ENCODE data around the gene ANG. TPM values are rescaled to one million over a fixed set of nuclear protein-coding genes. Genes with fewer than 3 reads are reported as not detected.

Gene ANG
- total and polyA plus RNA-seq, 10 of the 15 experiments (the other 5 are each of a cell fraction or from before 2014, with no cell fraction given), result 1.0 to 5.9 (median 2.2) TPM

DNA sequence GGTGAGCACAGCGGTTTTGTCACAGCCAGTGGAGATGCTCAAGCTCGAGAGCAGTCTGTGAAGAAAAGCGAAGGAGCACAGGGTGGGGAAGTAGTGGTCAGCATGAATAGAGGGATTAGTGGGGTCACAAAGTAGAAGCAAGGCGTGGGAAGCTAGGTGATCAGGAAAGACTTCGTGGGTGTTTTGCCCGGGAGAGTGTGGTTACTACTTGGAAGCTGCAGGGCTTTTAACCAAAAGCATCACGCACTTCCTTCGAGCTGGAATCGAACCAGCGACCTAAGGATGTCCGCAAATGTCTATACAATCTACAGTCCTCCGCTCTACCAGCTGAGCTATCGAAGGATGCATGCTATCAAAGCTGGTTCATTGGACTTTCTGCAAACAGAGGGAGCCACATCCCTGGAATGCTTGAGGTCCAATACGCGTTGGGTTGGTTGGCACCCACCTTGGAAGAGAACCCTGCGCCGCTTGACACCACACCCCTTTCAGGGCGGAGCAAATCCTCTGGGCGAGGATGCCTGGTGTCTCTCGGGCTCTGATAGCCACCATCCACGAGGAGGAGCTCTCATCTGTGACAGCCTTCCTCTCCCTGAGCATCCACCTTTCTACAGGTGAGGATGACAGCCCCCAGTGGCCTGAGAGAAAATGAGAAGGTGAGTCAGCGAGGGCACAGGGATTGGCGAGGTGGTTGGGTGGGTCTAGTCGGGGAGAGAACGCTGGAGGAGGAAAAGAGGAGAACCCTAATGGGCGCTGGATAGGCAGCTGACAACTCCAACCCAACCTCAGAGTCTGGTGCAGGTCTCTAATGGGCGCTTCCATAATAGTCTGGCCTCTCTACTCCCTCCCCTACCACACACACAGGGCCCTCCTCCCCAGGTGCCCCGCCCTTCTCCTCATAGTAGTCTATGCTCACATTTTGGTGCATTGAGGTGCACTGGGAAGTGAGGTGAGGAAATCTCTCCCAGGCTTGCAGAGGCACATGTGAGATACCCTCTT is 31.1 kb upstream of the ANG start:
- Histone ChIP-seq H3K9ac (ENCODE audit: control insufficient read depth, insufficient read depth, low read length) (no peak overlapping the region), H3K27ac (ENCODE audit: control insufficient read depth, insufficient read depth) (no peak overlapping the region), H3K4me2 (ENCODE audit: control insufficient read depth, insufficient read depth) (no peak overlapping the region), H3K4me3 (no peak overlapping the region), H3K4me1 (ENCODE audit: control insufficient read depth, insufficient read depth, low read length) (no peaks in the 10 kb centered on the region; the same call in 1 of the 2 replicates), H4K20me1 (ENCODE audit: control insufficient read depth, insufficient read depth) (no peaks in the 10 kb centered on the region; the same call in 1 of the 2 replicates), H3K79me2 (ENCODE audit: control insufficient read depth, insufficient read depth, low read length) (no peaks in the 10 kb centered on the region; the same call in 1 of the 2 replicates), H3K9me3 (replicated peaks; ENCODE audit: control insufficient read depth, insufficient read depth, low read length) (no peaks in the 10 kb centered on the region), H2AFZ (ENCODE audit: control insufficient read depth, low read depth, low read length) (no peak overlapping the region), H3K36me3 (ENCODE audit: control insufficient read depth in 2 of 2, insufficient read depth in 2 of 2, low read length in 1 of 2) (peaks cover 0 to 3% of the 10 kb centered on the region in 2 experiments; a peak in 1 of 4 replicates), H3K27me3 (replicated peaks in 1 of 2; ENCODE audit: control insufficient read depth in 2 of 2, insufficient read depth in 2 of 2, low read length in 1 of 2) (no peaks in the 10 kb centered on the region; a peak in 2 of 4 replicates)
- DNase-seq (ENCODE audit: low read depth, low spot score) (no peak), ATAC-seq (peak; percentile 72), FAIRE-seq (no peak)
- POLR2A ChIA-PET, result interaction anchor here (0.6 kb wide), 1 partner anchor 15 kb away, joined by 3 read pairs; no protein-coding TSS in a partner anchor
- in situ Hi-C loops (cut with MboI), result no loop called here
- TF ChIP-seq ZNF274 (IDR thresholded peaks at IDR 0.05; ENCODE audit: insufficient read depth, insufficient read length) (no peak), RAD21 (IDR thresholded peaks at IDR 0.05; ENCODE audit: insufficient read depth, low read depth, low read length) (no peak), RAD51 (IDR thresholded peaks at IDR 0.05) (no peak), ASH2L (IDR thresholded peaks at IDR 0.05; ENCODE audit: borderline replicate concordance, low read depth) (no peak)
- TF ChIP-seq, protein P1, sequence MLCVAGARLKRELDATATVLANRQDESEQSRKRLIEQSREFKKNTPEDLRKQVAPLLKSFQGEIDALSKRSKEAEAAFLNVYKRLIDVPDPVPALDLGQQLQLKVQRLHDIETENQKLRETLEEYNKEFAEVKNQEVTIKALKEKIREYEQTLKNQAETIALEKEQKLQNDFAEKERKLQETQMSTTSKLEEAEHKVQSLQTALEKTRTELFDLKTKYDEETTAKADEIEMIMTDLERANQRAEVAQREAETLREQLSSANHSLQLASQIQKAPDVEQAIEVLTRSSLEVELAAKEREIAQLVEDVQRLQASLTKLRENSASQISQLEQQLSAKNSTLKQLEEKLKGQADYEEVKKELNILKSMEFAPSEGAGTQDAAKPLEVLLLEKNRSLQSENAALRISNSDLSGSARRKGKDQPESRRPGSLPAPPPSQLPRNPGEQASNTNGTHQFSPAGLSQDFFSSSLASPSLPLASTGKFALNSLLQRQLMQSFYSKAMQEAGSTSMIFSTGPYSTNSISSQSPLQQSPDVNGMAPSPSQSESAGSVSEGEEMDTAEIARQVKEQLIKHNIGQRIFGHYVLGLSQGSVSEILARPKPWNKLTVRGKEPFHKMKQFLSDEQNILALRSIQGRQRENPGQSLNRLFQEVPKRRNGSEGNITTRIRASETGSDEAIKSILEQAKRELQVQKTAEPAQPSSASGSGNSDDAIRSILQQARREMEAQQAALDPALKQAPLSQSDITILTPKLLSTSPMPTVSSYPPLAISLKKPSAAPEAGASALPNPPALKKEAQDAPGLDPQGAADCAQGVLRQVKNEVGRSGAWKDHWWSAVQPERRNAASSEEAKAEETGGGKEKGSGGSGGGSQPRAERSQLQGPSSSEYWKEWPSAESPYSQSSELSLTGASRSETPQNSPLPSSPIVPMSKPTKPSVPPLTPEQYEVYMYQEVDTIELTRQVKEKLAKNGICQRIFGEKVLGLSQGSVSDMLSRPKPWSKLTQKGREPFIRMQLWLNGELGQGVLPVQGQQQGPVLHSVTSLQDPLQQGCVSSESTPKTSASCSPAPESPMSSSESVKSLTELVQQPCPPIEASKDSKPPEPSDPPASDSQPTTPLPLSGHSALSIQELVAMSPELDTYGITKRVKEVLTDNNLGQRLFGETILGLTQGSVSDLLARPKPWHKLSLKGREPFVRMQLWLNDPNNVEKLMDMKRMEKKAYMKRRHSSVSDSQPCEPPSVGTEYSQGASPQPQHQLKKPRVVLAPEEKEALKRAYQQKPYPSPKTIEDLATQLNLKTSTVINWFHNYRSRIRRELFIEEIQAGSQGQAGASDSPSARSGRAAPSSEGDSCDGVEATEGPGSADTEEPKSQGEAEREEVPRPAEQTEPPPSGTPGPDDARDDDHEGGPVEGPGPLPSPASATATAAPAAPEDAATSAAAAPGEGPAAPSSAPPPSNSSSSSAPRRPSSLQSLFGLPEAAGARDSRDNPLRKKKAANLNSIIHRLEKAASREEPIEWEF (IDR thresholded peaks at IDR 0.05; ENCODE audit: insufficient replicate concordance, low read depth, low read length), result no peak
- TF ChIP-seq, protein P2, sequence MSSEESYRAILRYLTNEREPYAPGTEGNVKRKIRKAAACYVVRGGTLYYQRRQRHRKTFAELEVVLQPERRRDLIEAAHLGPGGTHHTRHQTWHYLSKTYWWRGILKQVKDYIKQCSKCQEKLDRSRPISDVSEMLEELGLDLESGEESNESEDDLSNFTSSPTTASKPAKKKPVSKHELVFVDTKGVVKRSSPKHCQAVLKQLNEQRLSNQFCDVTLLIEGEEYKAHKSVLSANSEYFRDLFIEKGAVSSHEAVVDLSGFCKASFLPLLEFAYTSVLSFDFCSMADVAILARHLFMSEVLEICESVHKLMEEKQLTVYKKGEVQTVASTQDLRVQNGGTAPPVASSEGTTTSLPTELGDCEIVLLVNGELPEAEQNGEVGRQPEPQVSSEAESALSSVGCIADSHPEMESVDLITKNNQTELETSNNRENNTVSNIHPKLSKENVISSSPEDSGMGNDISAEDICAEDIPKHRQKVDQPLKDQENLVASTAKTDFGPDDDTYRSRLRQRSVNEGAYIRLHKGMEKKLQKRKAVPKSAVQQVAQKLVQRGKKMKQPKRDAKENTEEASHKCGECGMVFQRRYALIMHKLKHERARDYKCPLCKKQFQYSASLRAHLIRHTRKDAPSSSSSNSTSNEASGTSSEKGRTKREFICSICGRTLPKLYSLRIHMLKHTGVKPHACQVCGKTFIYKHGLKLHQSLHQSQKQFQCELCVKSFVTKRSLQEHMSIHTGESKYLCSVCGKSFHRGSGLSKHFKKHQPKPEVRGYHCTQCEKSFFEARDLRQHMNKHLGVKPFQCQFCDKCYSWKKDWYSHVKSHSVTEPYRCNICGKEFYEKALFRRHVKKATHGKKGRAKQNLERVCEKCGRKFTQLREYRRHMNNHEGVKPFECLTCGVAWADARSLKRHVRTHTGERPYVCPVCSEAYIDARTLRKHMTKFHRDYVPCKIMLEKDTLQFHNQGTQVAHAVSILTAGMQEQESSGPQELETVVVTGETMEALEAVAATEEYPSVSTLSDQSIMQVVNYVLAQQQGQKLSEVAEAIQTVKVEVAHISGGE (CRISPR knock-in tag; IDR thresholded peaks at IDR 0.05), result no peak
- TF ChIP-seq, protein P3, sequence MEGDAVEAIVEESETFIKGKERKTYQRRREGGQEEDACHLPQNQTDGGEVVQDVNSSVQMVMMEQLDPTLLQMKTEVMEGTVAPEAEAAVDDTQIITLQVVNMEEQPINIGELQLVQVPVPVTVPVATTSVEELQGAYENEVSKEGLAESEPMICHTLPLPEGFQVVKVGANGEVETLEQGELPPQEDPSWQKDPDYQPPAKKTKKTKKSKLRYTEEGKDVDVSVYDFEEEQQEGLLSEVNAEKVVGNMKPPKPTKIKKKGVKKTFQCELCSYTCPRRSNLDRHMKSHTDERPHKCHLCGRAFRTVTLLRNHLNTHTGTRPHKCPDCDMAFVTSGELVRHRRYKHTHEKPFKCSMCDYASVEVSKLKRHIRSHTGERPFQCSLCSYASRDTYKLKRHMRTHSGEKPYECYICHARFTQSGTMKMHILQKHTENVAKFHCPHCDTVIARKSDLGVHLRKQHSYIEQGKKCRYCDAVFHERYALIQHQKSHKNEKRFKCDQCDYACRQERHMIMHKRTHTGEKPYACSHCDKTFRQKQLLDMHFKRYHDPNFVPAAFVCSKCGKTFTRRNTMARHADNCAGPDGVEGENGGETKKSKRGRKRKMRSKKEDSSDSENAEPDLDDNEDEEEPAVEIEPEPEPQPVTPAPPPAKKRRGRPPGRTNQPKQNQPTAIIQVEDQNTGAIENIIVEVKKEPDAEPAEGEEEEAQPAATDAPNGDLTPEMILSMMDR (IDR thresholded peaks at IDR 0.05 in 2 of 3, conservative IDR thresholded peaks at IDR 0.05 in 1 of 3; ENCODE audit: control insufficient read depth in 2 of 3, extremely low read depth in 1 of 3, insufficient read depth in 1 of 3, low read depth in 3 of 3, low read length in 3 of 3), result peak in 2 of 3 experiments; percentile 24 to 27; a peak in 3 of 6 replicates
- CTCF ChIA-PET, result interaction anchor here (1.0 to 11.5 kb wide), 9 partner anchors 8 to 315 kb away, joined by 3 to 214 read pairs (median 5); partner anchors contain the start of genes ANG and RNASE4
- SMC1A ChIA-PET (ENCODE audit: uncharacterized antibody, unreplicated experiment), result interaction anchor here (0.8 to 2.9 kb wide), 11 partner anchors 9 to 170 kb away, joined by 3 to 16 read pairs (median 4); no protein-coding TSS in a partner anchor
- WGBS (ENCODE audit: insufficient coverage, insufficient replicate concordance, low lambda C conversion rate, missing lambda C conversion rate), result 43% methylated on average over 28 of the region's 28 CpGs
- RAD21 ChIA-PET (ENCODE audit: unreplicated experiment), result interaction anchor here (0.8 to 1.4 kb wide), 4 partner anchors 25 to 47 kb away, joined by 3 to 4 read pairs (median 3); partner anchors contain the start of gene ANG
- no TSS peak for BruUV-seq (replicated peaks)
- intact Hi-C loops (cut with micrococcal nuclease; ENCODE audit: unreplicated experiment), result no loop called here
